ENCODE measurements around the gene C11orf91.

DNA sequence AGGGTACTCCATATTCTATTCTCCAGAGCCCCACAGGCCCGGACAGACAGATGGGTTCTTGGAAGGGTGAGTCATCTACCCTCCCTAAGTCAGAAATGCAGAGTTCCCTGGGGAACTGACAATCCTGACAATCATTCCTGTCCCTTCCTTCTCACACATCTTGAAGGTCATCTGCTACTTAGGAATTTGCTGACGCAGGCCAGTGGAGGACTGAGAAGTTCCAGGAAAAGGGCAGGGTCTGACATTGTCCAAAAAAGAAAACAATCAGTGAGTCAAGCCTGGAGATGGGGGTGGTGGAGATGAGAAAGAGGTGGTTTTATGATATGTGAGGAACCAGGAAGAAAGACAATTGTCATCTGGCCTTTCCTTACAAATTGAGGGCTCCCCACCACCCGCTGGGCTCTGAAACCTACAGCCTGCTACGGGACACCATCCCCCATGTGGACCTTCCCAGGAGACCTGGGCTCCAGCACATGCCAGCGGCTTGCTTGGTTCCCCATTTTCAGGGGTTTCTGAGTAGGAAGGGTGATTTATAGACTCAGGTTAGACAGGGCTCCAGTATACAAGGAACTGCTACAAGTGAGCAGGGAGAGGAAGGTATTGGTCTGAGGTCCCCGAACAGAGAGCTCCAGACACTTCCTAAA, 22.7 kb upstream of the C11orf91 start:
- TF ChIP-seq CTCF (conservative IDR thresholded peaks at IDR 0.05; ENCODE audit: low read depth, low read length) (no peak), SMC3 (IDR thresholded peaks at IDR 0.05; ENCODE audit: low read depth, low read length) (no peak), RAD21 (IDR thresholded peaks at IDR 0.05; ENCODE audit: low read length) (no peak)

Measured in IMR-90 (cell line).